ENCODE measurements around the gene CLEC2B. TPM values are rescaled to one million over a fixed set of nuclear protein-coding genes. Genes with fewer than 3 reads are reported as not detected.

The CLEC2B gene
- total RNA-seq, 1 experiment from 2014 or later = not detected

GRCh38 chr12:9805883-9806282, 63.3 kb downstream of the CLEC2B start:
- no peak overlapping the region for H3K27ac Mint-ChIP-seq
- Histone ChIP-seq H2BK15ac (ENCODE audit: low read depth, low read length) (no peak overlapping the region), H2AFZ (ENCODE audit: low read length) (no peak overlapping the region), H4K5ac (ENCODE audit: insufficient read length, low read depth, low read length) (no peak overlapping the region), H3K23ac (ENCODE audit: insufficient read length, low read depth, low read length) (no peak overlapping the region), H3K4ac (ENCODE audit: low read depth, low read length) (no peak overlapping the region), H3K27me3 (ENCODE audit: insufficient read depth, low read length) (no peaks in the 10 kb centered on the region), H3K4me1 (ENCODE audit: insufficient read depth, low read length) (no peaks in the 10 kb centered on the region), H3K56ac (ENCODE audit: insufficient read length, low read depth, low read length) (no peak overlapping the region), H4K91ac (ENCODE audit: insufficient read length, low read depth, low read length) (no peak overlapping the region), H3K79me2 (ENCODE audit: insufficient read depth, low read length) (no peaks in the 10 kb centered on the region), H2AK5ac (ENCODE audit: insufficient read length, low read length) (no peak overlapping the region), H3K9ac (ENCODE audit: extremely low read depth, insufficient read length, low read length) (no peak overlapping the region), H3K14ac (ENCODE audit: insufficient read depth, low read length) (no peak overlapping the region), H2BK20ac (ENCODE audit: low read depth, low read length, poor library complexity, severe bottlenecking) (no peak overlapping the region), H3K18ac (ENCODE audit: insufficient read length, low read depth, low read length) (no peak overlapping the region), H2BK120ac (ENCODE audit: low read depth, low read length, poor library complexity, severe bottlenecking) (no peak overlapping the region), H3K9me3 (ENCODE audit: control insufficient read depth, low read depth, low read length) (no peaks in the 10 kb centered on the region), H2BK5ac (ENCODE audit: insufficient read length, low read length) (no peak overlapping the region), H3T11ph (ENCODE audit: low read length) (no peak overlapping the region), H4K8ac (replicated peaks; ENCODE audit: insufficient read length, low read depth, low read length) (no peak overlapping the region), H3K27ac (ENCODE audit: insufficient read length, low read depth, low read length) (no peak overlapping the region), H4K20me1 (ENCODE audit: control insufficient read depth, insufficient read depth, insufficient read length) (no peaks in the 10 kb centered on the region), H3K4me2 (ENCODE audit: insufficient read depth, insufficient read length, low read length) (no peak overlapping the region), H3K79me1 (ENCODE audit: insufficient read depth, low read depth, low read length, poor library complexity, severe bottlenecking) (no peaks in the 10 kb centered on the region), H3K23me2 (ENCODE audit: insufficient read length, low read depth, low read length, poor library complexity, severe bottlenecking) (no peaks in the 10 kb centered on the region), H2BK12ac (ENCODE audit: insufficient read length, low read depth, low read length) (no peak overlapping the region)
- no peaks in the 10 kb centered on the region for H3K27me3 Mint-ChIP-seq (ENCODE audit: low read depth)
- no peak for TF ChIP-seq CTCF (conservative IDR thresholded peaks at IDR 0.05)
- H3K4me1 Mint-ChIP-seq = no peaks in the 10 kb centered on the region
- DNase-seq = no peak
- peaks cover 1 to 2% of the 10 kb centered on the region in 2 experiments; a peak in 2 of 5 replicates for H3K9me3 Mint-ChIP-seq
- H3K4me3 Mint-ChIP-seq = no peak overlapping the region
- no peaks in the 10 kb centered on the region for H3K36me3 Mint-ChIP-seq (ENCODE audit: insufficient read depth in 1 of 3, low read depth in 3 of 3)
- WGBS (ENCODE audit: extremely low coverage, insufficient read length, low lambda C conversion rate) = no CpG with 5 or more reads among the region's 2 CpGs

Other genes starting within 250 kb of the CLEC2B start
- 2.1 and 2.3 TPM in 2 replicates for gene CLEC2D, start 199.6 kb downstream of the CLEC2B start, total RNA-seq (2021)
- not detected in 2 replicates for gene CLECL1, start 136.3 kb downstream of the CLEC2B start, total RNA-seq (2021)
- gene CD69, start 108.5 kb downstream of the CLEC2B start, total RNA-seq (2021) = not detected in 2 replicates
- gene KLRF1, start 41.9 kb downstream of the CLEC2B start, total RNA-seq (2021) = not detected in 2 replicates
- not detected in 2 replicates for gene KLRF2, start 12.1 kb upstream of the CLEC2B start, total RNA-seq (2021)
- gene CLEC2A, start 63.0 kb upstream of the CLEC2B start, total RNA-seq (2021) = 0.87 TPM in 1 of 2 replicates, not detected in the other
- gene CLEC12A, start 102.1 kb upstream of the CLEC2B start, total RNA-seq (2021) = not detected in 2 replicates
- not detected in 2 replicates for gene CLEC1B, start 129.8 kb upstream of the CLEC2B start, total RNA-seq (2021)
- not detected in 2 replicates for gene CLEC12B, start 141.3 kb upstream of the CLEC2B start, total RNA-seq (2021)
- gene CLEC9A, start 161.3 kb upstream of the CLEC2B start, total RNA-seq (2021) = not detected in 2 replicates
- not detected in 2 replicates for gene CLEC1A, start 229.6 kb upstream of the CLEC2B start, total RNA-seq (2021)

All from H9 (cell line).